HG02870 (cell line): ENCODE data around the gene IL21.
"Not testable (repeated sequence)": the region's sequence is repeated elsewhere in the genome, so short reads cannot be mapped to it uniquely, and the experiment has no call there.

ENCODE experiments used
- ATAC-seq: cut with Tn5 transposase; IDR thresholded peaks from one replicate; pipeline ENCODE4 v1.9.1; 2021; ENCODE audit warnings: mild to moderate bottlenecking, moderate library complexity; ENCODE audit not compliant: unreplicated experiment

The IL21 gene

DNA sequence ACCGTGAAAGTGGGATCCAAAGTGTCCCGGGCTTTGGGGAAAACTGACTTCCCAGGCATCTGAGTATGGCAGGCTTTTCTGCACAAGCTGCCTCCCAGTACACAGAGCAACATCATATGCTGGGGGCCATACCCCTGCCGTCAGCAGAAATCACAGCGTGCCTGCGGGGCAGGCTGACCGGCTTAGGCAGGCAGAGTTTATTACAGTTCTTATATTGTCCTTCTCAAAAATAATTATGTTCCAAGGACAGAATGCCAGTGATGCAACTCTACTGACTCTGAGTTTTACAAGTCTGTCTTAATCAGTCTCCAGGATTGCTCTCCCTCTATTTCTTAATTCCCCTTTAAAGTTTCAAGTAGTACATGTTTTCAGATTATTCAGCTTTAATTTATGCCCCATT, 37.0 kb downstream of the IL21 start:
- ATAC-seq, result no peak

- ATAC-seq, result peak; percentile 78
Observed at GRCh38 chr4:122577808-122578781, 42.8 kb downstream of the IL21 start.

GRCh38 chr4:122577189-122577553, 43.7 kb downstream of the IL21 start:
- no peak for ATAC-seq

GRCh38 chr4:122576261-122577188, 44.3 kb downstream of the IL21 start:
- ATAC-seq, result peak; percentile 47

DNA sequence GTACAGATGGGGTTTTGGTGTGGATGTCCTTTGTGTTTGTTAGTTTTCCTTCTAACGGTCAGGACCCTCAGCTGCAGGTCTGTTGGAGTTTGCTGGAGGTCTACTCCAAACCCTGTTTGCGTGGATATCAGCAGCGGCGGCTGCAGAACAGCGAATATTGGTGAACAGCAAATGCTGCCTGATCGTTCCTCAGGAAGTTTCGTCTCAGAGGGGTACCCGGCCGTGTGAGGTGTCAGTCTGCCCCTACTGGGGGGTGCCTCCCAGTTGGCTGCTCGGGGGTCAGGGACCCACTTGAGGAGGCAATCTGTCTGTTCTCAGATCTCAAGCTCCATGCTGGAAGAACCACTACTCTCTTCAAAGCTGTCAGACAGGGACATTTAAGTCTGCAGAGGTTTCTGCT, 46.5 kb downstream of the IL21 start:
- not testable (repeated sequence) for ATAC-seq

DNA sequence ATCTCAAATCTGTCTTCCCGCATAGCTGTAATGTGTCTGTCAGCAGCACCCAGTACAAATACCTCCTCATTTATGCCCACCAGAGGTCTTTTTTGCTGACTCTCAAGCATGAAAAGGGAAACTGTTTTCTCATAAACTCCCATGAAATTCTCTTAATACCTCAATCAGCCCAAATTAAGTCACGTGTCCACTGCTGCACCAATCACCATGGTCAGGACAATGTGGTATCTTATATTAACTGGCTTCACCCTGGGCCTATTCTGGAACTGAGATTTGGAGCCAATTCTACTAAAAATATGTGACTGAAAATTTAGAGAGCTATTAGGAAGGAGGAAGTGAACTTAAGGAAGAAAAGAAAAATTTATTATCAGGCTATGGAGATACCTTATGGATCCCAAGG, 58.4 kb downstream of the IL21 start:
- no peak for ATAC-seq
